Omental fat pad (tissue), 4 donors: Measurements from ENCODE around the gene CBY1. TPM values are rescaled to one million over a fixed set of nuclear protein-coding genes. Genes with fewer than 3 reads are reported as not detected.

Experiments used
- ATAC-seq: fragments of 150-250 bp; one replicate; pipeline ENCODE4 v1.9.1; 2016; ENCODE audit warnings: mild to moderate bottlenecking, moderate library complexity; ENCODE audit not compliant: low FRiP score
- DNase-seq: peaks from one replicate; pipeline ENCODE4 v3.0.0-alpha.2; 2019; ENCODE audit warnings: low spot score
- total RNA-seq, 4 donors: library from RNA; depleted of rRNA; stranded (reverse); fragments of >200 nt; gene quantifications; one replicate each; pipeline ENCODE4 v1.1.0, GENCODE V29; 2016
- TF ChIP-seq, protein P1 (sequence below), 3 donors: fragments of 450-650 bp; IDR thresholded peaks; one replicate each; pipeline ENCODE4 v1.5.1; 2016 to 2017; ENCODE audit warnings: antibody characterized with exemption in 3 of 3, mild to moderate bottlenecking in 3 of 3, moderate library complexity in 2 of 3

Gene CBY1
- 10 to 100 TPM in 3 of 4 donors, 1 to 10 TPM in 1; 7.6 to 25.9 (median 17.4) TPM for total RNA-seq

DNA sequence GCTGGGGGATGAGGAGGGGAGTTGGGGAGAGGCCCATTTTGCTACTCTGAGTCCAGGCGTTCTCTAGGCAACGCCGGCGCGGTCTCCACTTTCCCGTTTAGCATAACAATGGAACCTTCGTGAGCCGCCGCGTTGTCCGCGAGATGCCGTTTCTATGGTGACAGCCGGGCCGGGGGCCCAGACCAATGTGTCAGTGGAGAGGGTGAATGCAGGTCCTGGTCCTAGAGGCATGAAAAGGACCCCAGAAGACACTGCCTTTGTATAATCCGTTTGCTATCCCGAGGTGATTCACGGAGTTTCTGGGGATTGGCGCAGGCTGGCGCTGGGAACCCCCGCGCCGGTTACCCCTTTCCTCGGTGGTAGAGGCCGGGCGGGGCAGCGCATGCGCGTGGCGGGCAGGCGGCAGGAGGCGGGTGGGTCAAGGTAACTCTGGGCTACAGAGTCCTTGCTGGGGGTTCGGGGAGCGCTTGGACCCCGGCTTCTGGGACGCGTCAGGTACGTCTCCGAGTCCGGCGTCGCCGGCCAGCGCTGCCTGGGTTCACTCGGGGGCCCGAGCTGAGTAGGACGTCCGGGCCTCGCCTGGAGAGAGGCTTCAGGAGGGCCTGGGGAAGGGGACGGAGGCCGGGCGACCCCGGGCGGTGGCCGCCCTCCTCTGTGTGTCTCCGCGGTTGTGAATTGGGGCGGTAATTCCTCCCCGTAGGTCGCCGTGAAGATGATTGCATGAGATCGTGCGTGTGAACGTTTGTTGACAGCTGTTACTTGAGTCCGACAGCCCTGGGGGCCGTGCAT, at the start of gene CBY1, which contains the start of gene FAM227A:
TSS of gene CBY1 (plus strand) at position 383 of the 789 bp plus-strand sequence. CDS start 11,417 bp downstream, outside the sequence.
TSS of gene FAM227A (minus strand) at position 137 of the 789 bp plus-strand sequence. CDS start 6,224 bp downstream, outside the sequence.
- DNase-seq (peak; percentile 64), ATAC-seq (peak; percentile 91)
- TF ChIP-seq, protein P1, sequence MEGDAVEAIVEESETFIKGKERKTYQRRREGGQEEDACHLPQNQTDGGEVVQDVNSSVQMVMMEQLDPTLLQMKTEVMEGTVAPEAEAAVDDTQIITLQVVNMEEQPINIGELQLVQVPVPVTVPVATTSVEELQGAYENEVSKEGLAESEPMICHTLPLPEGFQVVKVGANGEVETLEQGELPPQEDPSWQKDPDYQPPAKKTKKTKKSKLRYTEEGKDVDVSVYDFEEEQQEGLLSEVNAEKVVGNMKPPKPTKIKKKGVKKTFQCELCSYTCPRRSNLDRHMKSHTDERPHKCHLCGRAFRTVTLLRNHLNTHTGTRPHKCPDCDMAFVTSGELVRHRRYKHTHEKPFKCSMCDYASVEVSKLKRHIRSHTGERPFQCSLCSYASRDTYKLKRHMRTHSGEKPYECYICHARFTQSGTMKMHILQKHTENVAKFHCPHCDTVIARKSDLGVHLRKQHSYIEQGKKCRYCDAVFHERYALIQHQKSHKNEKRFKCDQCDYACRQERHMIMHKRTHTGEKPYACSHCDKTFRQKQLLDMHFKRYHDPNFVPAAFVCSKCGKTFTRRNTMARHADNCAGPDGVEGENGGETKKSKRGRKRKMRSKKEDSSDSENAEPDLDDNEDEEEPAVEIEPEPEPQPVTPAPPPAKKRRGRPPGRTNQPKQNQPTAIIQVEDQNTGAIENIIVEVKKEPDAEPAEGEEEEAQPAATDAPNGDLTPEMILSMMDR (IDR thresholded peaks at IDR 0.05): no peak

DNA sequence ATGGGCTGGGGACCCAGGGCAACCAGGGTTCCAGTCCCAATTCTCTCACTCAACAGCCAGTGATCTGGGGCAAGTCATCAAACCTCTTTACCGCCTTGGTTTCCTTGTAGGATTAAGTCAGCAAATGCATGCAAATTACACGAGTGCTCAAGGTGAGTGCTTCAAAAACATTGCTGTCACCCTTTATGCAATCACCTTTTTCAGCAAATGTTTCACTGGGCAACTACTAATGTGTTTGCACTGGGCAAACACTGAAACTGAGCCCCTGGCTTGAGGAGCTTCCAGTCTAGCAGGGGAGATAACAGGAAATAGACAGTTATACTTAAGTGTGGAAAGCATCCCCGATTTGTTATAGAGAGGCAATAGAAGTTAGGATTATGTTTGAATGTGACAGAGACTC, 48.8 kb upstream of the CBY1 start:
- DNase-seq (no peak), ATAC-seq (no peak)
- TF ChIP-seq, protein P1 (IDR thresholded peaks at IDR 0.05): no peak

DNA sequence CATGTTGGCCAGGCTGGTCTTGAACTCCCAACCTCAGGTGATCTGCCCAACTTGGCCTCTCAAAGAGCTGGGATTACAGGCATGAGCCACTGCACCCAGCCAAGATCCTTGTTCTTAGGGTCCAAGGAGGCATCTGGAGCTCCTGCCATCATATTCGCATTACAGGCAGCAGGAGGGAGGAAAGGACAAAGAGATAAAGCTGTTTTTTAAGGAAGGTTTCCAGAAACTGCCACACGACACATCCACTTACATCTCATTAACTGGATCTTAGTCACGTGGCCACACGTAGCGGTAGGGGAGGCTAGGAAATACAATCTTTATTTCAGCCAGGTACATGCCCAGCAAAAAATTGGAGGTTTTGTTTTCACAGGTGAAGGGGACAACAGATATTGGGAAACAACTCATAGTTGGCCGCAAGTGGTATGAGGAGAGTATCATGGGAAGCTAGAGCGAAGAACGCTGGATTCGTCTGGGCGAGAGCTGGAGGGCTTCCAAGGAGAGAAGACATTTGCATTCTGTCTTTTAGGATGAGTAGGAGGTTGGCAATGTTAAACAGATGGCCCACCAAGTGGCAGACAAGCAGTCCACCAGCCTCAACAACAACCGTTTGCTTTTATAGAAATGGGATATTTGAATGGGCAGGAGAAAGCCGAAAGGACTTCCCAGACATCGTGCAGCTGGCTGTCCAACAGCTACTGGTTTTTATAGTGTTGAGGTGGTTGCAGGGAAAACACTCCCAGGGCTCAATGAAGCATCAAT, 47.3 kb upstream of the CBY1 start:
- TF ChIP-seq, protein P1 (IDR thresholded peaks at IDR 0.05): no peak
- ATAC-seq (no peak), DNase-seq (no peak)

DNA sequence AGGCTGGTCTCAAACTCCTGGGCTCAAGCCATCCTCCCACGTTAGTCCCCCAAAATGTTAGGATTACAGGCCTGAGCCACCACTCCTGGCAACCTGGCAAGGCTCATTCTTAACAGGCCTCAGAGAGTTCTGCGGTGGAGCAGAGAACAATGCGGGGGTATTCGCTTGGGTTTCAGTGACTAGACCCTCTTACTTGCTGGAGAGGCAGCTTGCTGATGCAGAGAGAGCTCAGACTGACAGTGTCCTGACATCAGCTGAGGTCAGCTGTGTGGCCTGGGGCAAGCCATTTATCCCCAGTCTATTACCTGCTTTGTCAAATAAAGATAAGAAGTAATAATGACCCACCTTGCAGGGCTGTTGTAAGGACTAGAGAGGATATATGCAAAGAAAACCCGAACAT, 46.2 kb upstream of the CBY1 start:
- no peak for DNase-seq
- TF ChIP-seq, protein P1 (IDR thresholded peaks at IDR 0.05): no peak

DNA sequence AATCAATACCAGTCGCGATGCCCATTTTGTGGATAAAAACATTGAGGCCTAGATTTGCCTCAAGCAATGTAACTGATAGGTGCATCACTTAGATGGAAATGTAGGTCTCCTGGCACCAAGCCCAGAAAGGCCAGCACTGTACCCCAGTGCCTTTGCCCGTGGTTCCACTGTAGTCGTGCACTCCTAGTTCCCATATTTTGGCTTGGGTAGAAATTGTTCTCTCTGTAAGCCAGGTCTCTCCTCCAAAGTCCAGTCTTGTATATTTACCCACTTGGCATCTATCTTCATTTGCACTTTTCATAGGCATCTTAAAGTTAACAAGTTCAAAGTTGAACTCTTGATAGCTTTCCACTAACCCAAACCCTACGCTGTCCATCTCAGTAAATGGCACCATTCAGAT, 44.9 kb upstream of the CBY1 start:
- TF ChIP-seq, protein P1 (IDR thresholded peaks at IDR 0.05): no peak
- ATAC-seq (no peak), DNase-seq (no peak)

More for the DNA sequence above, 46.2 kb upstream of the CBY1 start:
- no peak for ATAC-seq

DNA sequence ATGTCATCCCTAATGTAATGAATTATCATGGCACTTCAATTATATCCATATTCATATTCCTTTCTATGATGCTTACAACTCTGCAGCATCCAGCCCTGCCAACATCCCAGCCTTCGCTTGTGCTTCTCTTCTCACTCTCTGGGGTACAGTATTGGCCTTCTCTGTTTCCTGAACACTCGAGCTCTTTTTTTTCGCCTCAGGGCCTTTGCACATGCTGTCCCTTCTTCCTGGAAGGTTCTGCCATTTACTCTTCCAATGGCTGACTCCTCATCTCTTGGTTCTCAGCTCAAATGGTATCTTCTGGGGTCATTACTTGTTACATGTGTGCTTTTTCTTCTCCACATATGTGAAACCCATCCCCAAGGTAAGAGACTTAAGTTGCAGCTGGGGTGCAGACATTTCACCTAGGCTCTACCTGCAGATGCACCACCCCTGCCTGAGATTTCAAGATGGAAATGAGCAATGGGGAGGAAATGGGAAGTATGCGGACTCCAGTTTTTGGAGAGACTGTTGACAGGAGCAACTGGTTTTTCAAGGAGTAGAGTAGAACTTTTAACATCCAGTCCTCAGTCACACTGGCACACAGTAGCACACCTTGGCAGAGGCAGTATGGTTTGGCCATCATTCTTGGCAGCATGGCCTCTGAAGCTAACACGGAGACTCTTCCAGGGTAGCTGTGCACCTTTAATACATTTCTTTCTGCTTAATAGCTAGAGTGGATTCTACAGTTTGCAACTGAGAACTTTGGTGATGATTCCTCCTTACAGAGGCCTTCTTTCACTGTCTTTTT, 44.0 kb upstream of the CBY1 start:
- TF ChIP-seq, protein P1 (IDR thresholded peaks at IDR 0.05): no peak
- ATAC-seq: no peak
- no peak for DNase-seq
